ENCODE results near the gene ACAA1.
"Not testable (repeated sequence)": the region's sequence is repeated elsewhere in the genome, so short reads cannot be mapped to it uniquely, and the experiment has no call there.

The ACAA1 gene, protein sequence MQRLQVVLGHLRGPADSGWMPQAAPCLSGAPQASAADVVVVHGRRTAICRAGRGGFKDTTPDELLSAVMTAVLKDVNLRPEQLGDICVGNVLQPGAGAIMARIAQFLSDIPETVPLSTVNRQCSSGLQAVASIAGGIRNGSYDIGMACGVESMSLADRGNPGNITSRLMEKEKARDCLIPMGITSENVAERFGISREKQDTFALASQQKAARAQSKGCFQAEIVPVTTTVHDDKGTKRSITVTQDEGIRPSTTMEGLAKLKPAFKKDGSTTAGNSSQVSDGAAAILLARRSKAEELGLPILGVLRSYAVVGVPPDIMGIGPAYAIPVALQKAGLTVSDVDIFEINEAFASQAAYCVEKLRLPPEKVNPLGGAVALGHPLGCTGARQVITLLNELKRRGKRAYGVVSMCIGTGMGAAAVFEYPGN

DNA sequence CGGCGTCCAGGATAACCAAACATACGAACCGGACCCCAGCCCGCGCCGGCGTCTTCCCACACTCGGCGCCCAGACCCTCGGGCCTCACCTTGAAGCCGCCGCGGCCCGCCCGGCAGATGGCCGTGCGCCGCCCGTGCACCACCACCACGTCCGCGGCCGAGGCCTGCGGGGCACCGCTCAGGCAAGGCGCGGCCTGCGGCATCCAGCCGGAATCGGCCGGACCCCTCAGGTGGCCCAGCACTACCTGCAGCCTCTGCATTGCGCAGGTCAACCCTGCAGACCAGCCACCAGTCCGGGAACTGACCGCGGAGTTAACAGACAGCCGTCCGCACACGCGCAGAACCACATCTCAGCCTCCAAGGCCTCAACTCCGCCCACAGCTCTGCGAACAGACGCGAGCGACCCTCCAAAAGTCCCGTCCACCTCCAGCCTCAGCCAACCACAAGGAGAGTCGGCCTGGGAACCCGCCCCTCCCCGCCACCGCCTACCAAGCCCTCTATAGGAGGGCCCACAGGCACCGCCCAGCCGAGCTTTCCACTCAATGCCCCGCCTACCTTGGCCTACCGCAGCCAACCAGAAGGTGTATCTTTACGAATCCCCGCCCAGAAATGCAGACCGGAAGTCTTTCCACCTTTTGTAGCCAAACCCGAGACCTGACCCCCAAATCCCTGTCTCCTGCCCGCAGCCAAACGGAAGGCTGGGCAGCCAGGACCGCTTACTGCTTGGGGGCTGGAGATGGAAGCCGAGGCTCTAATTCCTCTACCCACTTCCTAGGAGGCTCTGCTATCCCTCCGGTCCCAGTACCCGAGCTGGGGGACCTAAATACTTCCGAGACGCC is at the start of gene ACAA1:
Gene ACAA1, minus strand, starts transcription at position 351 of the 838 bp plus-strand sequence. Its CDS starts 92 bp downstream, at position 259.
- peak; percentile 96 for DNase-seq (ENCODE audit: low read depth in 2 of 2)

GRCh38 chr3:38177181-38177580 is 40.3 kb upstream of the ACAA1 start:
- DNase-seq (ENCODE audit: low read depth in 2 of 2) = no peak

DNA sequence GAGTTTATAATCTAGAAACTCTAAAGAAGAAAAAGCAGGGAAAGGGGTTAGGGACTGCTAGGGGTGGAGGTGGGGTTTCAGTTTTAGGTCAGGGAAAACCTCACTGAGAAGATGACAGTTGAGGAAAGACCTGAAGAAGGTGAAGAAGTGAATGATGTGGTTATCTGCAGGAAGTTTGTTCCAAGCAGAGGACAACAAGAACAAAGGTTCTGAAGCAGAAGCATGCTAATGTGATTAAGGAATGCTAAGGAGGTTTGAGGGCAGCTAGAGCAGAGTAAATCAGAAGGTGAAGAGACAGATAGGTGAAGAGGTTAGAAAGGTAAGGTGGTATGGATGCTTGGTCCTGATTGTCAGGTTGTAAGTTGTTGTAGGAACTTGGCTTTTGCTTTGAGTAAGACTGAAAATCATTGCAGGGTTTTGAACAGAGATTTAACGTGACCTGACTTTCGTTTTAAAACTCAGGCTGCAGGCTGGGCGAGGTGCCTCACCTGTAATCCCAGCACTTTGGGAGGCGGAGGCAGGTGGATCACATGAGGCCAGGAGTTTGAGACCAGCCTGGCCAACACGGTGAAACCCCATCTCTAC is 37.0 kb upstream of the ACAA1 start:
- DNase-seq (ENCODE audit: low read depth in 2 of 2) = no peak

GRCh38 chr3:38171622-38172021 is 34.7 kb upstream of the ACAA1 start:
- DNase-seq (ENCODE audit: low read depth in 2 of 2) = no peak

DNA sequence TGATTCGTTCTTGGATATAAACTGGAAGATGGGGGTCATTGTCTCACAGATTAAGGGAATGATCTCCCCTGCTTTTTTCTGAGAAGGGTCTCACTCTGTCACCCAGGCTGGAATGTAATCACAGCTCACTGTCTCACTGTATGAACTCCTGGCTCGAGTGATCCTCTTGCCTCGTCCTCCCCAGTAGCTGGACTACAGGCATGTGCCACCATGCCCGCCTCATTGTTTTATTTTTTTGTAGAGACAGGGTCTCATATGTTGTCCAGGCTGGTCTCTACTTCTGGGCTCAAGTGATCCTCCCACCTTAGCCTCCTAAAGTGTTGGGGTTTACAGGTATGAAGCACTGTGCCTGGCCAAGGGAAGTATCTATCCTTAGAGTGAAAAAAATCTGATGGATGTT is 33.8 kb upstream of the ACAA1 start:
- no peak for DNase-seq (ENCODE audit: low read depth in 2 of 2)

GRCh38 chr3:38169027-38169317 is 32.0 kb upstream of the ACAA1 start:
- no peak for DNase-seq (ENCODE audit: low read depth in 2 of 2)

DNA sequence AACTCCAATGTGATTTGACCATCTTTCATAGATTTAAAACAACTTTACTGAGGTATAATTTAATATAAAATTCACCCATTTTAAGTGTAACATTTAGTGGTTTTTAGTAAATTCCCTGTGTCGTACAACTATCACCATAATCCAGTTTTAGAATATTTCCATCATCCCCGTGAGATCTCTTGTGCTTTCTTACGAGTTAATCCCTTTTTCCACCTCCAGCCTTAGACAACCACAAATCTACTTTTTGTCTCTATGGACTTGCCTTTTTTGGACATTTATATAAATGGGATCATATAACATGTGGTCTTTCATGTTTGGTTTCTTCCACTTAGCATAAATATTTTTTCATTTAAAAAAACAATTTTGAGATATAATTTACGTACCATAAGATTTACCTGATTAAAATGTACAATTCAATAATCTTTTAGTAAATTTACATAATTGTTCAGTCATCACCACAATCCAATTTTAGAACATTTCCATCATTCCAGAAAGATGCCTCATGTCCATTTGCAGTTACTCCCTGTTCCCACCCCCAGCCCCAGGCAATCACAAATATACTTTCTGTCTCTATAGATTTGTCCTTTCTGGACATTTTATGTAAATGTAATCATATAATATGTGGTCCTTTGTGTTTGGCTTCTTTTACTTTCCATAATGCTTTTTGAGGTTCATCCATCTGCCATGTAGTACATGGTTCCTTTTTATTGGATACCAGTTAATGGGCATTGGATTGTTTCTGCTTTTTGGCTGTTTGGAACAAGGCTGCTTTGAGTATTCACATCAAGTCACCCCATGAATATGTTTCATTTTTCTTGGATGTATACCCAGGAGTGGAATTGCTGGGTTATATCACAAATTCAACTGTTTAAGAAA is 31.5 kb upstream of the ACAA1 start:
- DNase-seq (ENCODE audit: low read depth in 2 of 2) = peak in 1 of 2 experiments; percentile 34

DNA sequence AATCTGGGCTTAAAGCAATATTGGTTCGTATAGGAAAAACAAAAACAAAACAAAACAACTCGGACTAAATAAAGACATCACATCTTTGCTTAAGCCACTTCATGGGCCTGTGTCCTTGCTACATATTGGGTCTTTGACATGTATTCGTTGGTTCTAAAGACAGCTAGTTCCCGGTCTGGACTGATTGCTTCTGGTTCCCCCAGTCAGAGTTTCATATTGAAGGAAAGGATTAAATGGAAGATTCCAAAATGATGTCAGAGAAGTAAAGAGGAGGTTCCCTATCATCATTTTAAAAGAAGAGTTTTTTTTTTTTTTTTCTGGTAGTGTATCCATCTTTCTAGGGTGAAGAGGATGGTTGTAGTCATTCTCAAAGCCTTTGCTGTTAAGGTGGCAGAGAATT is 30.7 kb upstream of the ACAA1 start:
- no peak for DNase-seq (ENCODE audit: low read depth in 2 of 2)

DNA sequence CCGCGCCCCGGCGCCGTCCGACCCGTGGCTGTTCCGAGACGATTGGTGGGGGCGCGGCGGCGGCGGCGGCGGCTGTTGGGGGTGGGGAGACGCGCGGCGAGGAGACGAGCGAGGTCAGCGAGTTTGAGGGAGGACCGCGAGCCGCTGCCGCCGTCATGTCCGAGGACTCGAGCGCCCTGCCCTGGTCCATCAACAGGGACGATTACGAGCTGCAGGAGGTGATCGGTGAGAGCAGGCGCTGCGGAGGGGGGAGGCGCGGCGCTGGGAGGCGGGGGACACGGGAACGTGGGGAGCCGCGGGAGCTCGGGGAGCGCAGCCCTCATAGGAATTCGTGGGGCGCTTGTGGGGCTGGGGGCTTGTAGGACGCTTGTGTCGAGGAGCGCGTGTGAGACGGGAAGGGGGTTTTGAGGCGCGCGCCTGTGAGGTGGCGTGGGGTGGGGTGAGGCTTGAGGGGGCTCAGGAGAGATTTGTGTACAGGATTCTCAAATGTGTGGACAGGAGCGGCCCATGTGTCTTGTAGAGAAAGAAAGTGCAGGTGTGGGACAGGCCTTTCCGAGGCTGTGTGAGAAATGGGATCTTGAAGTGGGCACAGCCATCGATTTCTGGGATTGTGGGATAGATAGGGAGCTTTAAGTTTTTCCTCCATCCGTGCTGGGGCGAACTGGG is 28.9 kb upstream of the ACAA1 start:
- no peak for DNase-seq (ENCODE audit: low read depth in 2 of 2)

DNA sequence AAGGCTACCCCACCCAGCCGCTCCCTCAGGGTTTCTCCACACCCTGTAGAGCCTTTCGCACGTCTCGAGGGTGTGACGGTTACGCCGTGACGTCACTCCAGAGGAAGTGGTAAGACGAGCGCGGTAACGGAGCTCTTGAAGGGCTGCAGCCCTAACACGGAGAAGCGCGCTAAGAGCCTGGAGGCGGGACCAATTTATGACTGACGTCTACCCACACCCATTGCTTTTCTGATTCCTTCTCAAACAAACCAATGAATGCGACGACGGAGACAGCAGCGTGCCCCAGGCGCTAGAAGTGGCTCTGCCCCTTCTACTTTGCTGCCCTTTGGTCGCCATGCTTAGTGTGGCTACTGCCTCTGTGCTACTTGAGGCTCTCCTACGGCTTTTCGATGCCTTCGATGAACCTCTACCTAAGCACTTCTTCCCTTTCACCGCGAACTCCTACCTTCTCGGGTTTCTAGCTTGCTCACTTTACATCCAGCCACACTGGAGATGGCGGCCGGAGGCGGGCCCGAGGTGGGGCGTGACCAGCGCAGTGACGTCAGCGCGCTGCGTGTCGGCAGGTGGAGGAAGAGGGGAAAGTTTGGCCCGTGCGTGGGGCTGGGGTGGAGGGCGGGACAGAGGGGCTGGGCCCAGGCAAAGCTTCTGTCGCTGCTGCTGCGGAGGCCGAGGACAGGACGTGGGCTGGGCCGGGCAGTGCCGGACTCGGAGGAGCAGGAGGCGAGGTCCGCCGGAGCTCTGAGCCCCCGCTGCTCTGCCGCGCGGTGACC is 28.2 kb upstream of the ACAA1 start, which contains the start of gene OXSR1:
Gene OXSR1, plus strand, starts transcription at position 586 of the 770 bp plus-strand sequence. CDS start 340 bp downstream, outside the sequence.
- peak; percentile 99 for DNase-seq (ENCODE audit: low read depth in 2 of 2)

DNA sequence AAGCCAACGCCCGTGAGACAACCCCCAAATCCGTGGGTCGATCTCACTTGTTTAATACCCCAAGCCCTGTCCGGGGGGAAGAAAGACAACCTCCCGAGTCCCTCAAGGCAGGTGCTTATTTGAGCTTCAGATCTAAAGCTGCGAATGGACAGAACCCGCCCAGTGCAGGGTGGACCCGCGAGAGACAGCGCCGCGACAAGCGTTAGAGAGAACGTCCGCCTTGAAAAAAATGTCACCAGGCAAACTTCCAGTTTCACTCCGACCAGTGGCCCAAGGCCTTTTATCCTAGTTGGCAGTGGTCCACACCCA is 27.7 kb upstream of the ACAA1 start:
- DNase-seq (ENCODE audit: low read depth in 2 of 2) = no peak

GRCh38 chr3:38163841-38164642 is 27.1 kb upstream of the ACAA1 start:
- no peak for DNase-seq (ENCODE audit: low read depth in 2 of 2)

DNA sequence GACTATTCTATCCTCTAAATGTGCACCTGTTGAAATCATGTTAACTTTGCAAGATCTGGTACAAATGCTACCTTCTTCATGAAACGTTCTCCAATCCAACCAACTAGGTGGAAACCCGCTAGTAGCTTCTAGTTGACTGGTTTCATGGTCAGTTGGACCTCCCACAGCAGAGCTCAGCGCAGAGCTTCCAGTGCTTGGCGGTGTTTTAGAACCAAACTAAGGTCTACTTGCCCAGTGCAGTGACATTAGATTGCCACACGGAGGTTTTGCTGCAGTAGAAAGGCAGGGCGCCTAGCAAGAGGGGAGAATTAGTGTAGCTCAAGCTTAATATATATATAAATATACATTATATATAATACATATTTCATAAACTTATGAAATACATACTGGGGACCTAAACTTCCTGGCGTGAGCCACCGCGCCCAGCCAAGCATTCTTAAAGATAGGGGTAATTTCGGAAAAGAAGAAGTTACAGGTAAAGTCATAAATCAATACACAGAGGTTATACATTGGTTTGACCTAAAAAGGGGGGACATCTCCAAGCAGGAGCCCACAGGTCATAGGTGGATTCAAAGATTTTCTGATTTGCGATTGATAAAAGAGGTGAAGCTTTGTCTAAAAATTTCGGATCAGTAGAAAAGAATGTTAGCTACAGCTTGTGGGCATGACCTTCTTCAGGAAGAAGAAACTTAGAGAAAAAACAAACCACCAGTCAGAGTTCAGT is 26.4 kb upstream of the ACAA1 start:
- DNase-seq (ENCODE audit: low read depth in 2 of 2) = no peak

GRCh38 chr3:38160704-38161103 is 23.8 kb upstream of the ACAA1 start:
- DNase-seq (ENCODE audit: low read depth in 2 of 2) = not testable (repeated sequence)

- DNase-seq (ENCODE audit: low read depth in 2 of 2) = no peak
Observed at GRCh38 chr3:38158472-38158871, 21.5 kb upstream of the ACAA1 start.

DNA sequence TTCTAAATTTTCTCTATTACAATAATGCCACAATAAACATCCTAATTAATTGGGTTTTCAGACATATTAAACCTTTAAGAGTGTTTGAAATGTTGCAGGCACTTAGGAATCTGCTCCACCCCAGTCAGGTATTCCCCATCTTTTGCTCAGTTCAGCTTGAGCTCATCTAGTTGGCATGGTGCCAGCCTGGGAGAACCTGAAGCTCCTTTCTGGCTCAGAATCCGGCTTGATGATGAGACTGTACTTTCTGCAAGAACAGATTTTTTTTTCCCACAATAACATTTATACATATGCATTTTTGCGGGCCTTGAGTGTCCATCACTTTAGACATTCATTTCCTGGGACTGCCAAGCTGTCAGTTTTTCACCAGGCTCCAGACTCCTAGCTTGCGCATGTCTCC is 20.7 kb upstream of the ACAA1 start:
- no peak for DNase-seq (ENCODE audit: low read depth in 2 of 2)

- DNase-seq (ENCODE audit: low read depth in 2 of 2) = no peak
Observed at GRCh38 chr3:38157117-38157516, 20.2 kb upstream of the ACAA1 start.

- no peak for DNase-seq (ENCODE audit: low read depth in 2 of 2)
Observed at GRCh38 chr3:38155825-38156224, 18.9 kb upstream of the ACAA1 start.

Measured in fibroblast of skin of left quadriceps (primary cell).